A549 (cell line): ENCODE data around the gene TSPEAR. TPM values are rescaled to one million over a fixed set of nuclear protein-coding genes. Genes with fewer than 3 reads are reported as not detected.
"Not testable (repeated sequence)": the region's sequence is repeated elsewhere in the genome, so short reads cannot be mapped to it uniquely, and the experiment has no call there.

Source experiments
- ATAC-seq, 2 experiments: fragments of 200-7000 bp in 1 of 2; fragments of >200 bp in 1 of 2; cut with Nextera tagmentation in 1 of 2; cut with Tn5 transposase in 1 of 2; 3 replicates each; pipeline versions ENCODE4 v1.8.0 to v1.9.1; 2018 to 2020; ENCODE audit warnings: mild to moderate bottlenecking in 1 of 2, moderate library complexity in 1 of 2
- CTCF ChIA-PET: fragments of 300-600 bp; sonication (Branson Sonifier 250); formaldehyde crosslinking; extraction: SDS; loops from one replicate; lab custom pipeline; 2021; ENCODE audit warnings: antibody characterized with exemption, inconsistent platforms; lab: Yijun Ruan, JAX
- POLR2A ChIA-PET: fragments of 350-600 bp; formaldehyde crosslinking; extraction: SDS; loops from one replicate; lab custom pipeline; 2021; ENCODE audit warnings: antibody characterized with exemption, inconsistent platforms; lab: Yijun Ruan, JAX
- DNase-seq, 2 experiments: peaks; one replicate each; pipeline versions ENCODE4 v3.0.0 to v3.0.0-alpha.2; 2011 to 2016; ENCODE audit warnings: low read depth in 1 of 2, low spot score in 1 of 2
- FAIRE-seq: peaks from 2 replicates; lab custom pipeline; 2011; peaks lifted over from hg19 to GRCh38; lab: Jason Lieb, UNC
- H3K27ac ChIP-seq, 2 experiments: fragments of >200 bp; sonication (Bioruptor Twin); formaldehyde crosslinking; 3 replicates each; pipeline ENCODE4 v1.5.1; 2016 to 2017
- H3K4me1 ChIP-seq: fragments of >200 bp; sonication (Bioruptor Twin); formaldehyde crosslinking; 3 replicates; pipeline ENCODE4 v1.6.1; 2016
- H3K4me2 ChIP-seq: fragments of >200 bp; sonication (Bioruptor Twin); formaldehyde crosslinking; 3 replicates; pipeline ENCODE4 v1.6.1; 2016
- H3K4me3 ChIP-seq: fragments of >200 bp; sonication (Bioruptor Twin); formaldehyde crosslinking; 3 replicates; pipeline ENCODE4 v1.5.1; 2016
- H3K9me3 ChIP-seq: fragments of >200 bp; sonication (Bioruptor Twin); formaldehyde crosslinking; 3 replicates; pipeline ENCODE4 v1.6.1; 2016
- CBX8 ChIP-seq: fragments of 200-600 bp; sonication (generic); IDR thresholded peaks from 2 replicates; pipeline ENCODE4 v1.6.1; 2016
- CTCF ChIP-seq: fragments of >200 bp; sonication (Bioruptor Twin); formaldehyde crosslinking; IDR thresholded peaks from 3 replicates; pipeline ENCODE4 v1.5.1; 2016
- EP300 ChIP-seq, 2 experiments: fragments of >200 bp; sonication (Bioruptor Twin); formaldehyde crosslinking; IDR thresholded peaks; 2 replicates in 1 of 2; 3 replicates in 1 of 2; pipeline ENCODE4 v1.6.1; 2016 to 2017
- HDAC2 ChIP-seq: fragments of 200-600 bp; sonication (generic); IDR thresholded peaks from 2 replicates; pipeline ENCODE4 v1.6.1; 2016
- HES2 ChIP-seq: fragments of >200 bp; sonication (Bioruptor Twin); formaldehyde crosslinking; IDR thresholded peaks from 2 replicates; pipeline ENCODE4 v1.6.1; 2016
- HEYL ChIP-seq: fragments of 250-450 bp; sonication (Bioruptor Pico); IDR thresholded peaks from 2 replicates; pipeline ENCODE4 v1.8.0; 2021; ENCODE audit warnings: mild to moderate bottlenecking, moderate library complexity
- MAX ChIP-seq: IDR thresholded peaks from 2 replicates; pipeline ENCODE4 v1.6.1; 2012
- REST ChIP-seq: fragments of 200-600 bp; sonication (generic); IDR thresholded peaks from 2 replicates; pipeline ENCODE4 v1.6.1; 2016; ENCODE audit warnings: antibody characterized with exemption, mild to moderate bottlenecking, moderate library complexity
- WGBS: methylation state at CpG from one replicate; pipeline ENCODE4 v1.1.6; 2017; ENCODE audit errors: missing lambda C conversion rate; 5-methylcytosine and 5-hydroxymethylcytosine counted together
- polyA plus RNA-seq, 4 experiments: library from polyadenylated mRNA; depleted of rRNA in 3 of 4; stranded (reverse); fragments of >200 nt; fragmentation: RNase III in 1 of 4; extraction: RNeasy Plus Mini Kit Qiagen cat#74134 plus additional on column Dnase treatment in 1 of 4; gene quantifications; 2 replicates in 3 of 4; 3 replicates in 1 of 4; pipeline ENCODE4 v1.2.3, GENCODE V29; 2011 to 2017

Gene TSPEAR
- polyA plus RNA-seq, 2 of the 4 experiments (the other 2 are of a cell fraction), result not detected

GRCh38 chr21:44574457-44575306 is 136.7 kb downstream of the TSPEAR start (continued):
- TF ChIP-seq CTCF, result no peak
- TF ChIP-seq EP300 (IDR thresholded peaks at IDR 0.05), result no peak
- no peak for TF ChIP-seq CBX8

GRCh38 chr21:44573630-44574456 is 137.5 kb downstream of the TSPEAR start, which contains the start of gene KRTAP10-4:
TSS of gene KRTAP10-4 (plus strand) at chr21:44573729. CDS start at chr21:44573759, 30 bp downstream.
- WGBS, result 21% methylated on average over 2 of the region's 25 CpGs
- H3K4me3 ChIP-seq, H3K4me2 ChIP-seq, H3K27ac ChIP-seq, DNase-seq, FAIRE-seq, ATAC-seq, H3K4me1 ChIP-seq, POLR2A ChIA-PET: not testable (repeated sequence)
- CTCF ChIA-PET, result interaction anchor here (0.7 to 0.9 kb wide), 2 partner anchors 23 to 64 kb away, joined by 3 to 4 read pairs; no protein-coding TSS in a partner anchor
- peaks cover 15% of the 10 kb centered on the region for H3K9me3 ChIP-seq

- no peaks in the 10 kb centered on the region for H3K4me1 ChIP-seq
- no peak overlapping the region for H3K27ac ChIP-seq
- peaks cover 15% of the 10 kb centered on the region for H3K9me3 ChIP-seq
- TF ChIP-seq REST, result no peak
- no peak for TF ChIP-seq MAX
- no peak for TF ChIP-seq HES2
- TF ChIP-seq HEYL (CRISPR knock-in tag), result no peak
- TF ChIP-seq CBX8, result no peak
- no peak for TF ChIP-seq HDAC2
- peak in 1 of 2 experiments; percentile 12 for DNase-seq
- no peak overlapping the region for H3K4me2 ChIP-seq
- ATAC-seq, result peak; percentile 44 to 48; a peak in 3 of 6 replicates
- ChIA-PET CTCF (interaction anchor here (0.7 kb wide), 1 partner anchor 63 kb away, joined by 3 read pairs; no protein-coding TSS in a partner anchor), POLR2A (no interaction called here)
- no peak overlapping the region for H3K4me3 ChIP-seq
- no peak for FAIRE-seq
- WGBS, result 46% methylated on average over 8 of the region's 15 CpGs
Measured at GRCh38 chr21:44572959-44573583, 138.3 kb downstream of the TSPEAR start.
